ENCODE results near the gene FKRP. TPM values are rescaled to one million over a fixed set of nuclear protein-coding genes. Genes with fewer than 3 reads are reported as not detected.

FKRP gene
- total and polyA plus RNA-seq, 2 of the 13 experiments (the other 11 are each of a cell fraction or from before 2014, with no cell fraction given): 7.3 to 9.8 TPM

GRCh38 chr19:46761418-46761831 is 15.6 kb downstream of the FKRP start (continued):
- TF ChIP-seq RERE (CRISPR knock-in tag; IDR thresholded peaks at IDR 0.05; ENCODE audit: low read depth) (no peak), MXI1 (IDR thresholded peaks at IDR 0.05; ENCODE audit: borderline replicate concordance, low read depth, low read length) (peak; percentile 53; the same call in 1 of the 3 replicates), ZNF605 (CRISPR knock-in tag; IDR thresholded peaks at IDR 0.05) (0 out of 2 replicates have a peak, but pooled peaks have one; percentile 46), TCF7 (IDR thresholded peaks at IDR 0.05; ENCODE audit: low read depth) (no peak), KDM1A (CRISPR knock-in tag; IDR thresholded peaks at IDR 0.05) (no peak), ZNF672 (CRISPR knock-in tag; IDR thresholded peaks at IDR 0.05) (no peak), ZNF124 (CRISPR knock-in tag; IDR thresholded peaks at IDR 0.05) (no peak), RAD51 (IDR thresholded peaks at IDR 0.05; ENCODE audit: borderline replicate concordance) (no peak), ERF (CRISPR knock-in tag; IDR thresholded peaks at IDR 0.05) (peak; percentile 92), ZNF251 (CRISPR knock-in tag; IDR thresholded peaks at IDR 0.05) (no peak), ZNF543 (CRISPR knock-in tag; IDR thresholded peaks at IDR 0.05) (peak; percentile 62; the same call in 1 of the 2 replicates), NR3C1 (CRISPR knock-in tag; IDR thresholded peaks at IDR 0.05) (no peak), ARNTL (CRISPR knock-in tag; IDR thresholded peaks at IDR 0.05) (peak; percentile 69), CBX5 (CRISPR knock-in tag; IDR thresholded peaks at IDR 0.05; ENCODE audit: borderline replicate concordance) (no peak), CSRNP2 (CRISPR knock-in tag; conservative IDR thresholded peaks at IDR 0.05; ENCODE audit: low read depth) (no peak), DRAP1 (CRISPR knock-in tag; IDR thresholded peaks at IDR 0.05) (peak; percentile 23; the same call in 1 of the 2 replicates), POLR2AphosphoS5 (IDR thresholded peaks at IDR 0.05; ENCODE audit: low read depth, low read length) (no peak), CEBPG (CRISPR knock-in tag; IDR thresholded peaks at IDR 0.05) (no peak), CC2D1A (CRISPR knock-in tag; IDR thresholded peaks at IDR 0.05) (no peak), RBM22 (optimal IDR thresholded peaks at IDR 0.05; ENCODE audit: low read length) (no peak), ETV6 (CRISPR knock-in tag; conservative IDR thresholded peaks at IDR 0.05) (no peak), ZNF44 (CRISPR knock-in tag; IDR thresholded peaks at IDR 0.05) (no peak), ZNF510 (CRISPR knock-in tag; IDR thresholded peaks at IDR 0.05; ENCODE audit: low read depth) (0 out of 2 replicates have a peak, but pooled peaks have one; percentile 34), ZBTB46 (CRISPR knock-in tag; IDR thresholded peaks at IDR 0.05; ENCODE audit: borderline replicate concordance) (no peak), ZFP36L1 (CRISPR knock-in tag; IDR thresholded peaks at IDR 0.05) (peak; percentile 80; the same call in 1 of the 2 replicates)
